ENCODE data around the gene NRG4. TPM values are rescaled to one million over a fixed set of nuclear protein-coding genes. Genes with fewer than 3 reads are reported as not detected.

Gene NRG4
- total RNA-seq (2022; extraction: Qiagen RNA extraction; ENCODE audit: low read depth), result 0.73 to 2.2 TPM (median 1.4 TPM) in 5 replicates

GRCh38 chr15:76011627-76012551 lies at the start of gene NRG4:
NRG4 (minus strand) TSS chr15:76012424; CDS start chr15:76011230, 1,194 bp downstream.

GRCh38 chr15:76059320-76060117 lies 47.3 kb upstream of the NRG4 start, which contains the start of gene TMEM266:
TMEM266 (plus strand) TSS chr15:76059985; CDS start chr15:76134264, 74,279 bp downstream.

GRCh38 chr15:75903331-75904239 lies 108.6 kb downstream of the NRG4 start, which contains the start of gene FBXO22:
FBXO22 (plus strand) TSS chr15:75903878; CDS start chr15:75903964, 86 bp downstream.

Other genes starting within 250 kb of the NRG4 start
- 32.3 to 37.0 TPM (median 34.1 TPM) in 5 replicates for gene UBE2Q2, start 169.0 kb downstream of the NRG4 start, total RNA-seq (2022; extraction: Qiagen RNA extraction; ENCODE audit: low read depth)
- gene FBXO22, start 108.5 kb downstream of the NRG4 start, total RNA-seq (2022; extraction: Qiagen RNA extraction; ENCODE audit: low read depth), result 70.6 to 90.2 TPM (median 78.3 TPM) in 5 replicates
- gene TMEM266, start 47.6 kb upstream of the NRG4 start, total RNA-seq (2022; extraction: Qiagen RNA extraction; ENCODE audit: low read depth), result 0.05 to 0.10 TPM (median 0.06 TPM) in 3 of 5 replicates, not detected in the others

Measured in A549 treated with CpdA at 1 μM for 4 hours (cell line).